ENCODE data around the gene BET1.

DNA sequence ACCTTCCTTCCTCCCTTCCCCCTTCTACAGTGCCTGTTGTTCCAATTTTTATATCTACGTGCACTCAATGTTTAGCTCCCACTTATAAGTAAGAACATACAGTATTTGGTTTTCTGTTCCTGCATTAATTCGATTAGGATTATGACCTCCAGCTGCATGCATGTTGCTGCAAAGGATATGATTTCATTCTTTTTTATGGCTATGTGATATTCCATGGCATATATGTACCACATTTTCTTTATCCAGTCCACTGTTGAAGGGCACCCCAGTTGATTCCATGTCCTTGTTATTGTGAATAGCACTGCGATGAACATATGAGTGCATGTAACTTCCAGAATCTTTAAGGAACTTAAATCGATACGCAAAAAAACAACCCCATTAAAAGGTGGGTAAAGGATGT lies 39.9 kb downstream of the BET1 start:
- TF ChIP-seq, protein P1, sequence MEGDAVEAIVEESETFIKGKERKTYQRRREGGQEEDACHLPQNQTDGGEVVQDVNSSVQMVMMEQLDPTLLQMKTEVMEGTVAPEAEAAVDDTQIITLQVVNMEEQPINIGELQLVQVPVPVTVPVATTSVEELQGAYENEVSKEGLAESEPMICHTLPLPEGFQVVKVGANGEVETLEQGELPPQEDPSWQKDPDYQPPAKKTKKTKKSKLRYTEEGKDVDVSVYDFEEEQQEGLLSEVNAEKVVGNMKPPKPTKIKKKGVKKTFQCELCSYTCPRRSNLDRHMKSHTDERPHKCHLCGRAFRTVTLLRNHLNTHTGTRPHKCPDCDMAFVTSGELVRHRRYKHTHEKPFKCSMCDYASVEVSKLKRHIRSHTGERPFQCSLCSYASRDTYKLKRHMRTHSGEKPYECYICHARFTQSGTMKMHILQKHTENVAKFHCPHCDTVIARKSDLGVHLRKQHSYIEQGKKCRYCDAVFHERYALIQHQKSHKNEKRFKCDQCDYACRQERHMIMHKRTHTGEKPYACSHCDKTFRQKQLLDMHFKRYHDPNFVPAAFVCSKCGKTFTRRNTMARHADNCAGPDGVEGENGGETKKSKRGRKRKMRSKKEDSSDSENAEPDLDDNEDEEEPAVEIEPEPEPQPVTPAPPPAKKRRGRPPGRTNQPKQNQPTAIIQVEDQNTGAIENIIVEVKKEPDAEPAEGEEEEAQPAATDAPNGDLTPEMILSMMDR (IDR thresholded peaks at IDR 0.05 in 2 of 3, conservative IDR thresholded peaks at IDR 0.05 in 1 of 3; ENCODE audit: borderline replicate concordance in 1 of 3, insufficient read depth in 1 of 3, low read depth in 2 of 3, low read length in 2 of 3): no peak
- TF ChIP-seq POLR2A (IDR thresholded peaks at IDR 0.05; ENCODE audit: borderline replicate concordance, extremely low read depth, insufficient read depth, insufficient read length) (no peak), FOSL1 (IDR thresholded peaks at IDR 0.05; ENCODE audit: low read depth) (no peak), SP1 (IDR thresholded peaks at IDR 0.05; ENCODE audit: low read depth) (no peak), POLR2AphosphoS5 (IDR thresholded peaks at IDR 0.05; ENCODE audit: low read depth, low read length) (no peak), EGR1 (IDR thresholded peaks at IDR 0.05; ENCODE audit: low read depth) (no peak), TCF7L2 (IDR thresholded peaks at IDR 0.05; ENCODE audit: borderline replicate concordance, extremely low read depth, insufficient read depth, insufficient read length) (no peak), ELF1 (IDR thresholded peaks at IDR 0.05; ENCODE audit: borderline replicate concordance, low read depth) (no peak), EZH2 (IDR thresholded peaks at IDR 0.05) (no peak), ZBTB33 (IDR thresholded peaks at IDR 0.05; ENCODE audit: extremely low read depth, insufficient replicate concordance, low read length) (no peak), ZNF274 (IDR thresholded peaks at IDR 0.05; ENCODE audit: low read depth, low read length) (no peak)
- TF ChIP-seq, protein P2, sequence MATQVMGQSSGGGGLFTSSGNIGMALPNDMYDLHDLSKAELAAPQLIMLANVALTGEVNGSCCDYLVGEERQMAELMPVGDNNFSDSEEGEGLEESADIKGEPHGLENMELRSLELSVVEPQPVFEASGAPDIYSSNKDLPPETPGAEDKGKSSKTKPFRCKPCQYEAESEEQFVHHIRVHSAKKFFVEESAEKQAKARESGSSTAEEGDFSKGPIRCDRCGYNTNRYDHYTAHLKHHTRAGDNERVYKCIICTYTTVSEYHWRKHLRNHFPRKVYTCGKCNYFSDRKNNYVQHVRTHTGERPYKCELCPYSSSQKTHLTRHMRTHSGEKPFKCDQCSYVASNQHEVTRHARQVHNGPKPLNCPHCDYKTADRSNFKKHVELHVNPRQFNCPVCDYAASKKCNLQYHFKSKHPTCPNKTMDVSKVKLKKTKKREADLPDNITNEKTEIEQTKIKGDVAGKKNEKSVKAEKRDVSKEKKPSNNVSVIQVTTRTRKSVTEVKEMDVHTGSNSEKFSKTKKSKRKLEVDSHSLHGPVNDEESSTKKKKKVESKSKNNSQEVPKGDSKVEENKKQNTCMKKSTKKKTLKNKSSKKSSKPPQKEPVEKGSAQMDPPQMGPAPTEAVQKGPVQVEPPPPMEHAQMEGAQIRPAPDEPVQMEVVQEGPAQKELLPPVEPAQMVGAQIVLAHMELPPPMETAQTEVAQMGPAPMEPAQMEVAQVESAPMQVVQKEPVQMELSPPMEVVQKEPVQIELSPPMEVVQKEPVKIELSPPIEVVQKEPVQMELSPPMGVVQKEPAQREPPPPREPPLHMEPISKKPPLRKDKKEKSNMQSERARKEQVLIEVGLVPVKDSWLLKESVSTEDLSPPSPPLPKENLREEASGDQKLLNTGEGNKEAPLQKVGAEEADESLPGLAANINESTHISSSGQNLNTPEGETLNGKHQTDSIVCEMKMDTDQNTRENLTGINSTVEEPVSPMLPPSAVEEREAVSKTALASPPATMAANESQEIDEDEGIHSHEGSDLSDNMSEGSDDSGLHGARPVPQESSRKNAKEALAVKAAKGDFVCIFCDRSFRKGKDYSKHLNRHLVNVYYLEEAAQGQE (IDR thresholded peaks at IDR 0.05; ENCODE audit: low read depth): no peak

All from HCT116 (cell line).